Right lobe of liver (tissue), 6 donors: ENCODE data around the gene TAF4B. TPM values are rescaled to one million over a fixed set of nuclear protein-coding genes. Genes with fewer than 3 reads are reported as not detected.

Experiments
- ATAC-seq, 4 donors: fragments of 200-7000 bp; cut with Tn5 transposase; one replicate each; pipeline ENCODE4 v1.9.1; 2020; ENCODE audit warnings: mild to moderate bottlenecking in 4 of 4, moderate library complexity in 4 of 4
- DNase-seq, 3 donors: peaks; one replicate each; pipeline ENCODE4 v3.0.0-alpha.2; 2020
- H3K27ac ChIP-seq, 3 donors: fragments of 200-600 bp; one replicate each; pipeline ENCODE4 v1.8.0; 2022
- H3K27me3 ChIP-seq, 2 donors: fragments of 200-600 bp; one replicate each; pipeline ENCODE4 v1.8.0; 2022
- H3K36me3 ChIP-seq, 4 donors: fragments of 200-600 bp; sonication (generic) in 1 of 4; one replicate each; pipeline versions ENCODE4 v1.5.1 to v1.8.0; 2017 to 2022; ENCODE audit warnings: control low read depth in 1 of 4
- H3K4me1 ChIP-seq, 4 donors: fragments of 200-600 bp; sonication (generic) in 1 of 4; one replicate each; pipeline versions ENCODE4 v1.5.1 to v1.8.0; 2017 to 2022; ENCODE audit warnings: control low read depth in 1 of 4
- H3K4me3 ChIP-seq, 3 donors: fragments of 200-600 bp; one replicate each; pipeline ENCODE4 v1.8.0; 2022
- H3K9me3 ChIP-seq, 4 donors: fragments of 200-600 bp; sonication (generic) in 1 of 4; one replicate each; pipeline versions ENCODE4 v1.5.1 to v1.8.0; 2017 to 2022; ENCODE audit warnings: control low read depth in 1 of 4
- CTCF ChIP-seq, 4 donors: fragments of 200-600 bp in 3 of 4; fragments of 450-650 bp in 1 of 4; IDR thresholded peaks; one replicate each; pipeline versions ENCODE4 v1.5.1 to v1.8.0; 2016 to 2022; ENCODE audit warnings: antibody characterized with exemption in 4 of 4, mild to moderate bottlenecking in 2 of 4
- POLR2A ChIP-seq: fragments of 450-650 bp; IDR thresholded peaks from one replicate; pipeline ENCODE4 v1.6.1; 2017; ENCODE audit warnings: antibody characterized with exemption, mild to moderate bottlenecking
- WGBS: methylation state at CpG from one replicate; pipeline ENCODE4 v1.1.6; 2018; ENCODE audit warnings: low coverage, low lambda C conversion rate; ENCODE audit not compliant: insufficient coverage; ENCODE audit errors: missing lambda C conversion rate; 5-methylcytosine and 5-hydroxymethylcytosine counted together
- intact Hi-C, 2 donors: fragments of 100-400 bp; cut with DNase I; formaldehyde crosslinking; loops; one replicate each; pipeline versions ENCODE4 v1.11.2 to v1.14.1; 2022
- total RNA-seq, 6 experiments: library from RNA; depleted of rRNA in 2 of 6; stranded (reverse); fragments of >200 nt in 2 of 6; fragmentation: NEBNext Ultra II Directional in 3 of 6; extraction: Animal tissue kit (Norgen Biotek cat#: 25700) in 3 of 6; gene quantifications; one replicate each; pipeline versions ENCODE4 v1.1.0 to v1.2.4, GENCODE V29; 2016 to 2023
- donor health status: DM: no; HTN: yes; CAD: no.
- donor health status: DM: no; HTN: no; CAD: no.
- donor health status: DM: no; HTN: no; CAD: no.
- donor health status: DM: no; HTN: yes; CAD: no.
- donor health status: DM: no; HTN: yes; CAD: no.

TAF4B gene
- total RNA-seq, 6 experiments from 2014 or later, result 0.09 to 0.44 (median 0.31) TPM

- Histone ChIP-seq H3K4me3 (no peak overlapping the region), H3K4me1 (no peaks in the 10 kb centered on the region), H3K9me3 (no peaks in the 10 kb centered on the region), H3K27me3 (no peaks in the 10 kb centered on the region), H3K27ac (no peak overlapping the region), H3K36me3 (no peaks in the 10 kb centered on the region)
- 33% methylated on average over 1 of the region's 1 CpG for WGBS
- no peak for ATAC-seq
- TF ChIP-seq CTCF (IDR thresholded peaks at IDR 0.05) (no peak), POLR2A (no peak)
- DNase-seq, result no peak
- intact Hi-C loops, result no loop called here
Measured at GRCh38 chr18:26320686-26321085, 94.4 kb downstream of the TAF4B start.

- Histone ChIP-seq H3K27ac (no peak overlapping the region), H3K27me3 (no peaks in the 10 kb centered on the region), H3K4me3 (no peak overlapping the region), H3K36me3 (no peaks in the 10 kb centered on the region), H3K9me3 (no peaks in the 10 kb centered on the region), H3K4me1 (no peaks in the 10 kb centered on the region)
- ATAC-seq (no peak), DNase-seq (no peak)
- WGBS, result 57% methylated on average over 3 of the region's 3 CpGs
- TF ChIP-seq CTCF (IDR thresholded peaks at IDR 0.05) (no peak), POLR2A (no peak)
- intact Hi-C loops, result no loop called here
Measured at GRCh38 chr18:26322890-26323653, 96.8 kb downstream of the TAF4B start.

- intact Hi-C loops, result no loop called here
- 55% methylated on average over 2 of the region's 2 CpGs for WGBS
- TF ChIP-seq CTCF (IDR thresholded peaks at IDR 0.05) (no peak), POLR2A (no peak)
Measured at GRCh38 chr18:26325771-26326170, 99.5 kb downstream of the TAF4B start.

GRCh38 chr18:26327062-26327461 lies 100.8 kb downstream of the TAF4B start:
- no peaks in the 10 kb centered on the region for H3K4me1 ChIP-seq
- WGBS, result 80% methylated on average over 3 of the region's 3 CpGs

More at GRCh38 chr18:26325771-26326170, 99.5 kb downstream of the TAF4B start:
- Histone ChIP-seq H3K4me3 (no peak overlapping the region), H3K36me3 (no peaks in the 10 kb centered on the region), H3K27me3 (no peaks in the 10 kb centered on the region), H3K27ac (no peak overlapping the region), H3K4me1 (no peaks in the 10 kb centered on the region), H3K9me3 (no peaks in the 10 kb centered on the region)
- DNase-seq (no peak), ATAC-seq (no peak)

More at GRCh38 chr18:26327062-26327461, 100.8 kb downstream of the TAF4B start:
- no peaks in the 10 kb centered on the region for H3K36me3 ChIP-seq
- intact Hi-C loops, result no loop called here
- no peak for DNase-seq
- TF ChIP-seq CTCF (IDR thresholded peaks at IDR 0.05), result no peak
- TF ChIP-seq POLR2A, result no peak
- H3K27me3 ChIP-seq, result no peaks in the 10 kb centered on the region
- no peaks in the 10 kb centered on the region for H3K9me3 ChIP-seq
- no peak overlapping the region for H3K27ac ChIP-seq
- H3K4me3 ChIP-seq, result no peak overlapping the region
- ATAC-seq, result no peak
